Suppressor macrophage treated with lipopolysaccharide for 1 hour (primary cell): ENCODE data around the gene FMN1.
A peak's percentile ranks its signal among the peaks of the same experiment; 100 is the strongest.
"Not testable (repeated sequence)": the region's sequence is repeated elsewhere in the genome, so short reads cannot be mapped to it uniquely, and the experiment has no call there.

Experiments used
- DNase-seq, 3 donors: peaks; one replicate each; pipeline ENCODE4 v3.0.0-alpha.2; 2020 to 2022

The FMN1 gene

GRCh38 chr15:32849769-32850668 is 344.5 kb downstream of the FMN1 start:
- peak; percentile 10 to 76 (median 56) for DNase-seq

GRCh38 chr15:32846671-32847070 is 347.8 kb downstream of the FMN1 start:
- DNase-seq: not testable (repeated sequence)

GRCh38 chr15:32844118-32844711 is 350.3 kb downstream of the FMN1 start:
- peak; percentile 36 to 60 (median 52) for DNase-seq

DNA sequence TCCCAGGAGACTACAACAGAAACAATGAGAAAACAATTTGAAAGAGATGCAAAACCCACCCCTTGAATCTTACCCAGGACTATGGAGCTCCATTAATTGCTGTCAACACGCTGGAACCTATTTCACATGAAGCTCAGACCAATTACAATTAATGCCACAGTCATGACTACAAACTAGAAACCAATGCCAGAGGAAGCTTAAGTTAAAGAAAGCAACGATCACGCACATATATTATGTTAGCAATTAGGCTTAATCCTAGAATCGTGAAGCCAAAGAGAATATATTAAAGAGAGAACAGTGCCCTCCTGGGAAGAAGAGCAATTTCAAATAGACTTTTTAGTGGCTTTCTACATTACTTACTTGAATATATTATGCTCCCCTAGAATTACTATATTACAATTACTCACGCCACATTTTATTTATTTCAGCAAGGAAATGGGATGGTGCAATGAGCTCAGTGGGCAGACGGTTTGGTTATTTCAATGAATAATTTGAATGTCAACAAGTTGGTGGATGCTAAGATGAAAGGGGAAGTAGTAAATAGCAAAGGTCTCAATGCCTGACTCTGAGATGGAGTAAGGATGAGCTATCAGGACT is 351.2 kb downstream of the FMN1 start:
- DNase-seq: peak; percentile 27 to 70 (median 53)

DNA sequence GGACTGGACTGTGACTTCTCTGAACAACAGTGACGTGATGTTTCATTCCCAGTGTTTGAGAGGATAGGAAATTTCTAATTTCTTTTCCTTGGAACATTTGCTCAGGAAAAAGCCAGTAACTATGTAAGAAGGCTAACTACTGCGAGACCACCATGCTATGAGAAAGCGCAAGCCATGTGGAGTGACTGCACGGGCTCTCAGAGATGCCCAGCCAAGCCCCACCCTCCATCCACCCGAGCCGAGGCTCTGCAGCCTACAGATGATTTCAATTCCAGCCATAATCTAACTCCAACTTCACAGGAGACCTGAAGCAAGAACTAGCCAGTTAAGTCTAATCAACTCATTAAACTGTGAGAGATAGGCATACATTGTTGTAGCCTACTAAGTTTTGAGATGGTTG is 352.4 kb downstream of the FMN1 start:
- DNase-seq: no peak

GRCh38 chr15:32840507-32841245 is 353.8 kb downstream of the FMN1 start:
- DNase-seq: no peak

- peak in 2 of 3 donors; percentile 9 to 25 for DNase-seq
These were observed 355.7 kb downstream of the FMN1 start for GRCh38 chr15:32838820-32839219.

DNA sequence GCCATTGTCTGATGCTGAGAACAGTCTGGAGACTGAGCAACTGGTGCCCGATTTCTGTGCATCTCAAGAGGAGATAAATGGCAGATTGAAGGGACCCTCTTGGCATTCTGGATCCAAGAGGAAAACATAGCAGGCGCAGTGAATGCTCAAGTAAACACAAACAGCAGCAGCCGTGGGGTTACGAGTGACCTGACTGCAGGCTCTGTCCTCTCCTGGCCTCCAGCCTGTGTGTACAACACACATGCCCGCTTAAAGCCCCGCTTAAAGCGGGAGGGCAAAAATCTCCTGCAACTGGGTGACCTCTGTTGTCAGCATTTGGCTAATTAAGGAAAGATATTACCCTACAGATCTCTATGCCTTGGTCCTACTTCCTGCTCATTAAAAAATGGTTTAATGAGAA is 356.2 kb downstream of the FMN1 start:
- DNase-seq: no peak

- no peak for DNase-seq
These were observed 356.6 kb downstream of the FMN1 start for GRCh38 chr15:32837935-32838334.

GRCh38 chr15:32834156-32834555 is 360.4 kb downstream of the FMN1 start:
- peak; percentile 52 to 72 (median 64) for DNase-seq

DNA sequence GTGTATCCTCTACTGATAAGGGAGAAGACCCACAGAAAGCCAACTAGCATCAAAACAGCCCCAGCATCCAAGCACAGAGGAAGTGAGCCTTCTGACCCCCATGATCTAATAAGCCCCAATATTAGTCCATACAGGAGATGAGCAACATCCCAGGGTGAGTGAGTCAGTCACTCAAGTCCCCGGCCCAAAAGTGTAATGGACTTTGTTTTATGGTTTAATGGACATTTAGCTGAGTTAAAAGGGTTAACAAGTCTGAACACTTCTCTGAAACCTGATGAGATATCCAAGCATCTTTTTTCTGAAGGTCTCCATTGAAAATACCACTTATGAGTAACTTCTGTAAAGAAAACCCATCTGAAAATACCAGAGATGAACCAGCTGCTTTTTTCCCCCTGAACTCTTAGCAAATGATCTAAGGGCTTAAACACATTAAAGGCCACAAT is 361.1 kb downstream of the FMN1 start:
- peak in 2 of 3 donors; percentile 59 to 68 for DNase-seq

DNA sequence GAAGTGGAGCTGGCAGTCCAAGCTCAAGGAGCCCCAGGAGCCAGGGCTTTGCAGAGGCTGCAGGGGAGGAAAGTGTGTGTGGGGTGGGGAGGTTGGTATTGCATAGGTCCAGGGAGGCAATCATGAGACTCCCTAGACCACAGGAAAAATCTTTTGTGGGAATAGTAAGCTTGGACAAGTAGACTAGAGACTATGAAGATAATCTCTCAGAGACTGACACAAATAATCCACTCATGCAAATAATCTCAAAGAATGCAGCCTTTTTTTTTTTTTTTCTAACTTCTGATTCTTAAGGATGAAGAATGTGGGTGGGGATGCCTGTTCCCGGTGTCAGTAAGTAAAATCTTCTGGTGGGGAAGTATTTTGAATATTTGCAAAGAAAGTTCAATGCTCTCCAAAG is 363.0 kb downstream of the FMN1 start:
- DNase-seq: no peak

- no peak for DNase-seq
These were observed 364.3 kb downstream of the FMN1 start for GRCh38 chr15:32830241-32830640.

GRCh38 chr15:32829436-32829835 is 365.1 kb downstream of the FMN1 start:
- DNase-seq: no peak

- no peak for DNase-seq
These were observed 365.9 kb downstream of the FMN1 start for GRCh38 chr15:32828507-32829186.

- DNase-seq: no peak
These were observed 367.8 kb downstream of the FMN1 start for GRCh38 chr15:32826685-32827084.

DNA sequence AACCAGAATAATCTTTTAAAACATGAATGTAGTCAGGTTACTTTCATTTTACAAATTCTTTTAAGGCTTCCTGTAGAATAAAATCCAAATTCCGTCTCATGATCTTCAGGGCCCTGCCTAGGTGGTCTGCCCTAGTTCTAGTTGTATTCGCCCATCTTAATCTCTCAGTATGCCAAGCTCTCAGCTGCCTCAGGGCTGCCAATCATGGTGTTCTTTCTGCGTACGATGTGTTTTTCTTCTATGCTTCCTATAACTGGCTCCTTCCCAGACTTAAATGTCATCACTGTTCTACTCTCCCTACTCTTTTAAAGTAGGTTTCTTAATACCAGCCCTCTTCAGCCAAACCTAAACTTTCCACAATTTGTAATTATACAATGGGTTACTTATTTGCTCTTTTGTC is 369.3 kb downstream of the FMN1 start:
- no peak for DNase-seq

- DNase-seq: no peak
These were observed 369.7 kb downstream of the FMN1 start for GRCh38 chr15:32824777-32825176.

DNA sequence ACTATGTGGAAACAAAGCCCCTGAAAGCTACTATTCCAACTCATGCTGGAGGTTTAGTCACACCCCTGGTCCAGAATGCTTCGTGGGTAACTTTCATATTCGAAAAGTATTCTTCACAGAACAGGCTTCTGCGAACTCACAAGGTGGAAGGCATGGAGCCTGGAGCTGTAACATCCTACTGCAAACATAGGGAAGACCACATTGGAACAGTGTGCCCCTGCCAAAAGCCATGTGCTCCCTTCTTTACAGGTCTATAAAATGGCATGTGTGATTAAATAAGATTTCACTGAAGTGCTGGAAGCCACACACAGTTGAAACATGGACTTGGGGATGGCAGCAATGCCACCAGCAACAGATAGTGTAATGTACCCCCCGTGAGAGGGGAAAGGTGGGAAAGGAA is 370.8 kb downstream of the FMN1 start:
- no peak for DNase-seq

DNA sequence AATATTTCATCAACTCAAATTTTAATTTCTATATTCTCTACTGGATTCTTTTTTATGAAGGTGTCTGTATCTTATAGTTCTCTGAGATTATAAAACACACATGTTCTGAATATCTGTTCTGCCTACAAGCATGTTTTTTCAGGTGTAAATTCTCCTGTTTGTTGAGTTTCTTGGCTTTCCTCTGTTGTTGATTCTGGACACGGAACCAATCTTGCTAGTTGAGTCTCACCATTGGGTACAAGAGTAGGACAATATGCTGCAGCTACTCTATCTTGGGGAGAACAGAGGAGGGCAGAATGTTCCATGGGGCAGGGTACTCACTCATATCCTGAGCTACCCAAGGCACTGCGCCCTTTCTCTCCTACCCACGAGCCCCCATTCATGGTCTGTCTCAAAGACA is 371.8 kb downstream of the FMN1 start:
- no peak for DNase-seq

GRCh38 chr15:32819448-32819847 is 375.1 kb downstream of the FMN1 start:
- DNase-seq: peak in 2 of 3 donors; percentile 53 to 56

DNA sequence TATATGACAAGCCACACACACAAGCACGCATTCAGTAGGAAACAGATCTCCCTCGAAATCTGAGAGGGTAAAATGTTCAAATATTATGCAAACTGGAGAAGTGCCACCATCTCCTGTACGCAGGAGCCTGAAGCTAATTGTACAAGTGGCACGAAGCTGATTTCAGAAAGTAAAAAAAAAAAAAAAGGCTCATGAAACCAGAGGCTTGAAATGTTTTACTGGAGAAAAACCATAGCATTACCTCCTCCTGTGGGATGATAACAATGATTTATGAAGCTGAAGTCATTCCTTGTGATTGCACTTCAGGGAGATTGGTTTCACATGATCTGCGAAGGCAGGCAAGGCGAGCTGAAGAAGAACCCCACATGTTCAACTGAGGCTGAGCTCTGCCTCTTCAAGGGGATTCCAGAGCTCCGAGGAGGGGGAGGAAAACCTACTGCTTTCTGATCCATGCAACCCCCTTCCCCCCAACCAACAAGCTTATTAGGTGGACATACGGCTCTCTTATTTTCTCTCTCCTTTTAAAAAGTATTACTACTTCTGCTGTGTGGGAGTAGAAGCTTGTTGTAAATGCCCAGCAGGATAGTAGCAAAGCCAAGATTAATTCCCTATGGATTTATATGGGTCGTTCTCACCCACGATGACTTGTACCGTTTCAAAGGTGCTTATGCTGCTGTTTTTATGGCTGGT is 375.6 kb downstream of the FMN1 start:
- DNase-seq: no peak
